GM19455 (cell line): ENCODE results near the gene USP27X.
A peak's percentile ranks its signal among the peaks of the same experiment; 100 is the strongest.

Experiments used
- ATAC-seq: cut with Tn5 transposase; IDR thresholded peaks from one replicate; pipeline ENCODE4 v1.9.1; 2021; ENCODE audit not compliant: unreplicated experiment

Gene USP27X

GRCh38 chrX:49880668-49881067 is 1.4 kb downstream of the USP27X start:
- no peak for ATAC-seq

- no peak for ATAC-seq
Observed at GRCh38 chrX:49884290-49884862, 5.1 kb downstream of the USP27X start.

- no peak for ATAC-seq
Observed at GRCh38 chrX:49892542-49892941, 13.3 kb downstream of the USP27X start.

GRCh38 chrX:49896951-49897350 is 17.7 kb downstream of the USP27X start:
- ATAC-seq = no peak

GRCh38 chrX:49901048-49901447 is 21.8 kb downstream of the USP27X start:
- ATAC-seq = no peak

GRCh38 chrX:49910344-49910743 is 31.1 kb downstream of the USP27X start:
- no peak for ATAC-seq

- no peak for ATAC-seq
Observed at GRCh38 chrX:49912086-49912485, 32.8 kb downstream of the USP27X start.

GRCh38 chrX:49912861-49913260 is 33.6 kb downstream of the USP27X start:
- no peak for ATAC-seq

- peak; percentile 63 for ATAC-seq
Observed at GRCh38 chrX:49915361-49916222, 36.3 kb downstream of the USP27X start.

GRCh38 chrX:49919617-49920016 is 40.3 kb downstream of the USP27X start:
- no peak for ATAC-seq

- ATAC-seq = no peak
Observed at GRCh38 chrX:49921109-49921508, 41.8 kb downstream of the USP27X start.

GRCh38 chrX:49922291-49923241 is 43.3 kb downstream of the USP27X start, which contains the start of gene CLCN5:
Gene CLCN5 (plus strand): TSS chrX:49922596. CDS start chrX:49925299, 2,703 bp downstream.
- ATAC-seq = peak; percentile 97

GRCh38 chrX:49925176-49925575 is 45.9 kb downstream of the USP27X start:
- ATAC-seq = no peak

GRCh38 chrX:49930039-49930438 is 50.8 kb downstream of the USP27X start:
- ATAC-seq = no peak
